HG03378 (cell line): ENCODE results near the gene TFF2.

Experiments used
- ATAC-seq: cut with Tn5 transposase; IDR thresholded peaks from one replicate; pipeline ENCODE4 v1.9.1; 2021; ENCODE audit warnings: mild to moderate bottlenecking, moderate library complexity; ENCODE audit not compliant: unreplicated experiment

TFF2 gene

GRCh38 chr21:42306366-42307035 lies 44.3 kb downstream of the TFF2 start:
- no peak for ATAC-seq

GRCh38 chr21:42305707-42306147 lies 45.1 kb downstream of the TFF2 start:
- ATAC-seq = no peak

- no peak for ATAC-seq
These were observed 46.0 kb downstream of the TFF2 start for GRCh38 chr21:42304556-42305454.

- ATAC-seq = no peak
These were observed 47.4 kb downstream of the TFF2 start for GRCh38 chr21:42303443-42303842.

GRCh38 chr21:42302794-42303193 lies 48.0 kb downstream of the TFF2 start:
- no peak for ATAC-seq

- no peak for ATAC-seq
These were observed 48.6 kb downstream of the TFF2 start for GRCh38 chr21:42302076-42302650.

- ATAC-seq = no peak
These were observed 49.3 kb downstream of the TFF2 start for GRCh38 chr21:42301371-42302075.

GRCh38 chr21:42300956-42301355 lies 49.8 kb downstream of the TFF2 start:
- ATAC-seq = no peak

GRCh38 chr21:42300045-42300583 lies 50.7 kb downstream of the TFF2 start:
- ATAC-seq = no peak

- ATAC-seq = no peak
These were observed 51.3 kb downstream of the TFF2 start for GRCh38 chr21:42299324-42300044.

GRCh38 chr21:42298657-42299056 lies 52.1 kb downstream of the TFF2 start:
- no peak for ATAC-seq

GRCh38 chr21:42298237-42298636 lies 52.6 kb downstream of the TFF2 start:
- no peak for ATAC-seq

GRCh38 chr21:42297377-42297776 lies 53.4 kb downstream of the TFF2 start:
- no peak for ATAC-seq

GRCh38 chr21:42296501-42296900 lies 54.3 kb downstream of the TFF2 start:
- ATAC-seq = no peak
